SU-DHL-6 (cell line): ENCODE data around the gene FRMD4B.

ENCODE experiments used
- H2AFZ ChIP-seq: fragments of 200-600 bp; sonication (generic); 2 replicates; pipeline ENCODE4 v1.6.1; 2014; ENCODE audit warnings: low read depth, mild to moderate bottlenecking, moderate library complexity, mixed read lengths, antibody characterized with exemption, low read length; ENCODE audit not compliant: severe bottlenecking
- H3F3A ChIP-seq: fragments of 200-600 bp; shearing (Covaris generic); 2 replicates; pipeline ENCODE4 v1.6.0; 2016; ENCODE audit warnings: antibody characterized with exemption, mild to moderate bottlenecking; ENCODE audit not compliant: insufficient read depth
- H3K27ac ChIP-seq: fragments of 200-600 bp; sonication (generic); 2 replicates; pipeline ENCODE4 v1.5.1; 2016; ENCODE audit warnings: low read depth, mild to moderate bottlenecking, low read length, moderate library complexity, mixed read lengths
- H3K27me3 ChIP-seq: fragments of 200-600 bp; sonication (generic), shearing (Covaris generic); 2 replicates; pipeline ENCODE4 v1.6.0; 2014; ENCODE audit warnings: mild to moderate bottlenecking, low read length
- H3K36me3 ChIP-seq: fragments of 200-600 bp; sonication (generic); 2 replicates; pipeline ENCODE4 v1.6.1; 2014; ENCODE audit warnings: mild to moderate bottlenecking, low read length, mixed read lengths
- H3K4me2 ChIP-seq: fragments of 300-600, 200-600 bp; shearing (Covaris generic), sonication (generic); 2 replicates; pipeline ENCODE4 v1.6.0; 2014; ENCODE audit warnings: low read length, low read depth, mild to moderate bottlenecking; ENCODE audit not compliant: poor library complexity, severe bottlenecking
- H3K4me3 ChIP-seq: fragments of 200-600 bp; sonication (generic); 2 replicates; pipeline ENCODE4 v1.5.1; 2014; ENCODE audit warnings: antibody characterized with exemption, low read length, mild to moderate bottlenecking, mixed read lengths; ENCODE audit not compliant: insufficient read depth, poor library complexity, severe bottlenecking
- H3K79me2 ChIP-seq: fragments of 200-600 bp; sonication (generic); 2 replicates; pipeline ENCODE4 v1.6.1; 2014; ENCODE audit warnings: mild to moderate bottlenecking, low read length, moderate library complexity; ENCODE audit not compliant: insufficient read depth
- H3K9ac ChIP-seq: fragments of 200-600 bp; sonication (generic); 2 replicates; pipeline ENCODE4 v1.7.0; 2014; ENCODE audit warnings: mild to moderate bottlenecking, low read length
- H3K9me2 ChIP-seq: fragments of 200-600 bp; sonication (generic); replicated peaks from 2 replicates; pipeline ENCODE4 v1.6.1; 2014; ENCODE audit warnings: low read length; ENCODE audit not compliant: insufficient read depth
- H3K9me3 ChIP-seq: fragments of 200-600 bp; sonication (generic); 2 replicates; pipeline ENCODE4 v1.6.1; 2014; ENCODE audit warnings: low read length, mixed read lengths; ENCODE audit not compliant: insufficient read depth
- H4K20me1 ChIP-seq: fragments of 200-600 bp; sonication (generic); 2 replicates; pipeline ENCODE4 v1.6.1; 2014; ENCODE audit warnings: low read depth, mild to moderate bottlenecking, antibody characterized with exemption, low read length, moderate library complexity, mixed read lengths
- EZH2phosphoT487 ChIP-seq: fragments of 200-600 bp; sonication (generic), shearing (Covaris generic); conservative IDR thresholded peaks from 2 replicates; pipeline ENCODE4 v1.6.1; 2018; ENCODE audit warnings: mild to moderate bottlenecking, antibody characterized with exemption, low read length, moderate library complexity, mixed read lengths
- TF ChIP-seq, protein P1 (sequence below): fragments of 200-600 bp; sonication (generic); IDR thresholded peaks from one replicate; pipeline ENCODE4 v1.5.1; 2017; ENCODE audit warnings: antibody characterized with exemption, mild to moderate bottlenecking, low read length, moderate library complexity; ENCODE audit not compliant: insufficient read depth, poor library complexity, severe bottlenecking

FRMD4B gene

DNA sequence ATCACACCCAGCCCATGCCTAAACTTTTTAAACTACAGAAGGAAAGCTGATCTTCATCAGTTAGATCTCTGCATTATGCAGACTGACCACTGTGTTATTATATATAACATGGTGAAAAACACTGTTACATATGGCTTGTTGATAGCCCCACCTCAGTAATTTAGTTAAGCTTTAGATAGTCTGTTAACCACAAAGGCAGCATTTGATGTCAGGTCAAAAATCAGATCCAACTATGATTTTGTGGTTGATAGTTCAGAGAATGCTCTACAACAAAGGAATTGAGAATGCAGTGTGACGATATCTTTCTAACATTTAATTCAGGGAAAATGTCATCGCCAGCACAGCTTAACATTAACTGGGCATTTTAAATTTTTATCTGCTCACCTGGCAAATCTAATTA is 225.8 kb downstream of the FRMD4B start:
- no peaks in the 10 kb centered on the region for H3K27me3 ChIP-seq
- H3K4me2 ChIP-seq = no peak overlapping the region
- no peaks in the 10 kb centered on the region for H3F3A ChIP-seq
- no peaks in the 10 kb centered on the region for H3K36me3 ChIP-seq
- TF ChIP-seq, protein P1, sequence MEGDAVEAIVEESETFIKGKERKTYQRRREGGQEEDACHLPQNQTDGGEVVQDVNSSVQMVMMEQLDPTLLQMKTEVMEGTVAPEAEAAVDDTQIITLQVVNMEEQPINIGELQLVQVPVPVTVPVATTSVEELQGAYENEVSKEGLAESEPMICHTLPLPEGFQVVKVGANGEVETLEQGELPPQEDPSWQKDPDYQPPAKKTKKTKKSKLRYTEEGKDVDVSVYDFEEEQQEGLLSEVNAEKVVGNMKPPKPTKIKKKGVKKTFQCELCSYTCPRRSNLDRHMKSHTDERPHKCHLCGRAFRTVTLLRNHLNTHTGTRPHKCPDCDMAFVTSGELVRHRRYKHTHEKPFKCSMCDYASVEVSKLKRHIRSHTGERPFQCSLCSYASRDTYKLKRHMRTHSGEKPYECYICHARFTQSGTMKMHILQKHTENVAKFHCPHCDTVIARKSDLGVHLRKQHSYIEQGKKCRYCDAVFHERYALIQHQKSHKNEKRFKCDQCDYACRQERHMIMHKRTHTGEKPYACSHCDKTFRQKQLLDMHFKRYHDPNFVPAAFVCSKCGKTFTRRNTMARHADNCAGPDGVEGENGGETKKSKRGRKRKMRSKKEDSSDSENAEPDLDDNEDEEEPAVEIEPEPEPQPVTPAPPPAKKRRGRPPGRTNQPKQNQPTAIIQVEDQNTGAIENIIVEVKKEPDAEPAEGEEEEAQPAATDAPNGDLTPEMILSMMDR = no peak
- no peak for TF ChIP-seq EZH2phosphoT487
- H3K27ac ChIP-seq = no peak overlapping the region
- H3K9me2 ChIP-seq = no peaks in the 10 kb centered on the region
- H2AFZ ChIP-seq = no peak overlapping the region
- no peaks in the 10 kb centered on the region for H4K20me1 ChIP-seq
- no peaks in the 10 kb centered on the region for H3K79me2 ChIP-seq
- H3K4me3 ChIP-seq = no peak overlapping the region
- H3K9ac ChIP-seq = no peak overlapping the region
- no peaks in the 10 kb centered on the region for H3K9me3 ChIP-seq

DNA sequence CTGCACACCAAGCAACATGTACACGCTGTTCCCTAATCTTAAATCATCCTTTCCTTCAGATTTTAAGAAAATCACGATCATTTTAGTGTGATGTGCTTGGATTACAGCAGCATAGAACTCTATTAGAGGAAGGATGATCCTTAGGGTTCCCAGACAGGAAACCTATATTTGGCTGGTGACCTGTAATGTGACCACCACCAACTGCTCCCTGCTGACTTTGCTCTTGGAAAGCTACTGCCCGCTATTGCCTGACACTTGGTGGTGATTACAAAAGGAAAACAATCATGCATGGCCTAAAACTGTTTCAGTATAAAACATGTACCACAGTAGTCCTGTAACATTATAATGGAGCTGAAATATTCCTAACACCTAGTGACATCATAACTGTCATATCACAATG is 236.3 kb downstream of the FRMD4B start:
- Histone ChIP-seq H3F3A (no peaks in the 10 kb centered on the region), H2AFZ (no peak overlapping the region), H3K4me3 (no peak overlapping the region), H3K4me2 (no peak overlapping the region), H3K79me2 (no peaks in the 10 kb centered on the region), H3K27me3 (no peaks in the 10 kb centered on the region), H3K9ac (no peak overlapping the region), H4K20me1 (no peaks in the 10 kb centered on the region), H3K9me2 (no peaks in the 10 kb centered on the region), H3K36me3 (no peaks in the 10 kb centered on the region), H3K27ac (no peak overlapping the region), H3K9me3 (no peaks in the 10 kb centered on the region)
- TF ChIP-seq, protein P1 = no peak
- no peak for TF ChIP-seq EZH2phosphoT487

DNA sequence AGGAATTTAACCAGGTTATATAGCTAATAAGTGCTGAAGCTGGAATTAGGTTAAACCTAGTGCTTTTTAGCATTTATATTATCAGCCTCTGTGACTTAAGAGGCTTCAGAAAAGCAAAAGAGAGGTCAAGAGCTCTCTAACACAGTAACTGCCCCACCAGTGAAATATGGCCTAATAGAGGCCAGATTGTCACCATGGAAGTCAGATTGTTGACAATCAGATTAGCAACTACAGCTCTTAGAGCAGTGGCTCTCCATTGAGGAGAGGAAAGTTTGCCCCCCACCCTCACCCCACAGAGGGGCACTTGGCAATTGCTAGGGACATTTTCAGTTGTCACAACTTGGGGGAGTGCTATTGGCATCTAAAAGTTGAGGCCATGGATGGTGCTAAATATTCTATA is 240.2 kb downstream of the FRMD4B start:
- Histone ChIP-seq H3K4me2 (no peak overlapping the region), H3K27ac (no peak overlapping the region), H2AFZ (no peak overlapping the region), H3K9me2 (no peaks in the 10 kb centered on the region), H3K79me2 (no peaks in the 10 kb centered on the region), H3F3A (no peaks in the 10 kb centered on the region), H3K9me3 (no peaks in the 10 kb centered on the region), H3K4me3 (no peak overlapping the region), H4K20me1 (no peaks in the 10 kb centered on the region), H3K27me3 (no peaks in the 10 kb centered on the region), H3K36me3 (no peaks in the 10 kb centered on the region), H3K9ac (no peak overlapping the region)
- TF ChIP-seq EZH2phosphoT487 = no peak
- TF ChIP-seq, protein P1 = no peak

DNA sequence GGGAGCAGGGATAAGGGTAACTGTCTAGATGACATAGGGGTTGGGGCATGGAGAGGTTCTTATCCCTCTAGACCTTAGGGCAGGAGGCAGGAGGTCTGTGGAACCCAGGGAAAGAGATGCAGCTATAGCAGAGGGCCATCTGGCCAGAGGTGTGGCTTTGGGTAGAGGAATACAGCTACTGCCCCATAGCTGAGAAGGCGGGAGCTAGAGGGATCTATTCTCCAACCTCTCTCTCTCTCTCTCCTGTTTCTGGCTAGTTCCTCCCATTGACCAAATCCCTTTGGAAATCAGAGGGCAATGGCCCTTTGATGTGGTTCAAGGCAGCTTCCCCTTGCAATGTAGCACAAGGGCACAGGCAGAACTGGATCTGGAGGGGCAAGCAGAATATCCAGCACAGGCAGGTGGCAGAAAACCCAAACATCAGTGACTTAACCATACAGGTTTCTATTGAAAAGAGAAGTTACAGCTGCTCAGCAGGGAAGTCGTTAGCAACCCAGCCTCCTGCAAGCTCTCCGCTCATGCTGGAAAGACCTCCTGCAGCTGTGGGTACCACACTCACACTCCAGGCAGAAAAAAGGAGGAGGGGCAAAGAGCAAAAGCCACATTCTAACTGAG is 241.2 kb downstream of the FRMD4B start:
- Histone ChIP-seq H3K9me2 (no peaks in the 10 kb centered on the region), H3K9me3 (no peaks in the 10 kb centered on the region), H3K27ac (no peak overlapping the region), H3K4me2 (no peak overlapping the region), H3K9ac (no peak overlapping the region), H3K36me3 (no peaks in the 10 kb centered on the region), H2AFZ (no peak overlapping the region), H3K4me3 (no peak overlapping the region), H3K27me3 (no peaks in the 10 kb centered on the region), H3F3A (no peaks in the 10 kb centered on the region), H4K20me1 (no peaks in the 10 kb centered on the region), H3K79me2 (no peaks in the 10 kb centered on the region)
- TF ChIP-seq EZH2phosphoT487 = no peak
- TF ChIP-seq, protein P1 = no peak
